HG02840 (cell line): ENCODE measurements around the gene PRPF19.

Experiments used
- ATAC-seq: cut with Tn5 transposase; IDR thresholded peaks from one replicate; pipeline ENCODE4 v1.9.1; 2021; ENCODE audit warnings: mild to moderate bottlenecking, moderate library complexity, moderate number of reproducible peaks; ENCODE audit not compliant: unreplicated experiment, low FRiP score

PRPF19 gene

GRCh38 chr11:60924110-60924905 lies 17.9 kb upstream of the PRPF19 start, which contains the start of gene TMEM132A:
Gene TMEM132A (plus strand): TSS chr11:60924460. CDS start chr11:60924634, 174 bp downstream.
- no peak for ATAC-seq

- ATAC-seq = no peak
Observed at GRCh38 chr11:60923800-60924109, 17.4 kb upstream of the PRPF19 start.

GRCh38 chr11:60923326-60923725 lies 16.9 kb upstream of the PRPF19 start:
- ATAC-seq = no peak

- ATAC-seq = no peak
Observed at GRCh38 chr11:60922906-60923305, 16.5 kb upstream of the PRPF19 start.

- no peak for ATAC-seq
Observed at GRCh38 chr11:60921777-60922335, 15.5 kb upstream of the PRPF19 start.

GRCh38 chr11:60921259-60921658 lies 14.9 kb upstream of the PRPF19 start:
- no peak for ATAC-seq

GRCh38 chr11:60919956-60920355 lies 13.6 kb upstream of the PRPF19 start:
- no peak for ATAC-seq

GRCh38 chr11:60919320-60919719 lies 12.9 kb upstream of the PRPF19 start:
- ATAC-seq = no peak

GRCh38 chr11:60918939-60919265 lies 12.5 kb upstream of the PRPF19 start:
- ATAC-seq = no peak

- no peak for ATAC-seq
Observed at GRCh38 chr11:60918251-60918938, 12.0 kb upstream of the PRPF19 start.

GRCh38 chr11:60917267-60917666 lies 10.9 kb upstream of the PRPF19 start:
- ATAC-seq = no peak

- no peak for ATAC-seq
Observed at GRCh38 chr11:60916669-60917206, 10.4 kb upstream of the PRPF19 start.

GRCh38 chr11:60915248-60915914 lies 9.0 kb upstream of the PRPF19 start:
- ATAC-seq = no peak

GRCh38 chr11:60914633-60915247 lies 8.4 kb upstream of the PRPF19 start:
- peak; percentile 1 for ATAC-seq

GRCh38 chr11:60913793-60914632 lies 7.6 kb upstream of the PRPF19 start, which contains the start of gene TMEM109:
Gene TMEM109 (plus strand): TSS chr11:60914158. CDS start chr11:60919694, 5,536 bp downstream.
- peak; percentile 49 for ATAC-seq

- ATAC-seq = no peak
Observed at GRCh38 chr11:60912851-60913528, 6.6 kb upstream of the PRPF19 start.

GRCh38 chr11:60912223-60912850 lies 6.0 kb upstream of the PRPF19 start:
- ATAC-seq = no peak

- no peak for ATAC-seq
Observed at GRCh38 chr11:60910711-60911380, 4.5 kb upstream of the PRPF19 start.
